Measurements from ENCODE around the gene HJURP.

HJURP gene

DNA sequence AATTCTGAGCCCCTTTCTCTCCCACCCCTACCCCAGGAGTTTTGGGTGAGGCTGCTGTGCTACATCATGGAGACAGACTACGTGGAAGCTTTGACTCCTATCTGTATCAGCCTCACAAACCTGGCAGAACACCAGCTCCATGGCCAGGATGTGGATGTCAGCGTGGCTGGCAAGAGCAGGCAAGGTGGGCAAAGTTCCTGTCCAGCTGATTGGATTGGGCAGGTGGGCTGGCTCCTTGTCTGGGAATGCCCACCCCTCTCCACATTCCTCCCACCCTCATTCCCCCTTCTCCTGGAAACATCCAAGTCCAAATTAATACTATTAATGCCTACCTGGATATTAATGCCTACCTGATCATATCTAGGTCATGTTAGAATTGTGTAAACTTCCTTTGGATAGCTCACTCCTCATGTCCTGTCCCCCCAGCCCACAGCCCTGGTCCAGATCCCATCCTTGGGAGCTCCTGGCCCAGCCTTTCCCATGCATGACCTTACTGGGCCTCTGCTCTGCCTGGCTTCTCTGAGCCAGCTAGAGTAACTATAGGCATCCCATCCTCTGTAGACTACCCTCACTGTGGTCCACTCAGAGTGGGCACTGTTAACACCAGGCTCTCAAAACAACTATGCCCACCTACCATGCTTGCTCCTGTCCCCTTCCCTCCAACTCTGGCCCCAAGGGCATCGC is 52.1 kb downstream of the HJURP start:
- Histone ChIP-seq H3K4me3 (ENCODE audit: low read depth, low read length) (no peak overlapping the region), H3K36me3 (no peaks in the 10 kb centered on the region), H3K27me3 (no peaks in the 10 kb centered on the region), H3K4me1 (no peaks in the 10 kb centered on the region), H3K9me3 (no peaks in the 10 kb centered on the region)
- TF ChIP-seq, protein P1, sequence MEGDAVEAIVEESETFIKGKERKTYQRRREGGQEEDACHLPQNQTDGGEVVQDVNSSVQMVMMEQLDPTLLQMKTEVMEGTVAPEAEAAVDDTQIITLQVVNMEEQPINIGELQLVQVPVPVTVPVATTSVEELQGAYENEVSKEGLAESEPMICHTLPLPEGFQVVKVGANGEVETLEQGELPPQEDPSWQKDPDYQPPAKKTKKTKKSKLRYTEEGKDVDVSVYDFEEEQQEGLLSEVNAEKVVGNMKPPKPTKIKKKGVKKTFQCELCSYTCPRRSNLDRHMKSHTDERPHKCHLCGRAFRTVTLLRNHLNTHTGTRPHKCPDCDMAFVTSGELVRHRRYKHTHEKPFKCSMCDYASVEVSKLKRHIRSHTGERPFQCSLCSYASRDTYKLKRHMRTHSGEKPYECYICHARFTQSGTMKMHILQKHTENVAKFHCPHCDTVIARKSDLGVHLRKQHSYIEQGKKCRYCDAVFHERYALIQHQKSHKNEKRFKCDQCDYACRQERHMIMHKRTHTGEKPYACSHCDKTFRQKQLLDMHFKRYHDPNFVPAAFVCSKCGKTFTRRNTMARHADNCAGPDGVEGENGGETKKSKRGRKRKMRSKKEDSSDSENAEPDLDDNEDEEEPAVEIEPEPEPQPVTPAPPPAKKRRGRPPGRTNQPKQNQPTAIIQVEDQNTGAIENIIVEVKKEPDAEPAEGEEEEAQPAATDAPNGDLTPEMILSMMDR (IDR thresholded peaks at IDR 0.05; ENCODE audit: low read depth, low read length) = no peak
- no peak for DNase-seq

DNA sequence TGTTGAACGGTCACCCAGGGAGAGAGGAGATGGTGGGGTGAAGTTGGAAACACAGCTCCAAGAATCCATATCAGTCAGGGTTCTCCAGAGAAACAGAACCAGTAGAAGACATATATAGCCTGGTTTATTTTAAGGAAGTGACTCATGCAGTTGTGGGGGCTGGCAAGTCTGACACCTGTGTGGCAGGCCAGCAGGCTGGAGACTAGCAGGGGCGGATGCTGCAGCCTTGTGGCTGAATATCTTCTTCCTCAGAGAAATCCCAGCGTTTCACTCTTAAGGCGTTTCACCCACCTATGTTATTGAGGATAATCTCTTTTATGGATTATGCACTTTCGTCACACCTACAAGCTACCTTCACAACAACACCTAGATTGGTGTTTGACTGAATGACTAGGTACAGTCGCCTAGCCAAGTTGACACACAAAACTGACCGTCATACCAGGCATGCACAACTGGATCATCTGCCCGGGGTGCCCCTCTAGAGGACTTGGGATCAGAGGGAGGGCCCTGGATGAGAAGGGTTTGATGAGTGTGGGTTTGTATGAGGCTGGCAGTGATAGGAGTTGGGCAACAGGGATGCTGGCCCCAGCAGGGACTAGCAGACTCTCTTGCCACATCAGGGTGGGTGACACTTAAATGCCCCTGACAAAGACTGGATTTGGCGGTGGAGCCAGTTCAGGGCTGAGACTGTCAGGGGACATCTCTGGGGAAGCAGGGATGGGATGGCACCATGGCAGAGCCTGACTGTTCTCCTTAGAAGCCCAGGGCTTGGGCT is 52.8 kb downstream of the HJURP start:
- no peak for DNase-seq
- H3K9me3 ChIP-seq = no peaks in the 10 kb centered on the region
- H3K4me3 ChIP-seq (ENCODE audit: low read depth, low read length) = no peak overlapping the region
- TF ChIP-seq, protein P1 (IDR thresholded peaks at IDR 0.05; ENCODE audit: low read depth, low read length) = no peak
- H3K36me3 ChIP-seq = no peaks in the 10 kb centered on the region
- H3K27me3 ChIP-seq = no peaks in the 10 kb centered on the region
- H3K4me1 ChIP-seq = no peaks in the 10 kb centered on the region

DNA sequence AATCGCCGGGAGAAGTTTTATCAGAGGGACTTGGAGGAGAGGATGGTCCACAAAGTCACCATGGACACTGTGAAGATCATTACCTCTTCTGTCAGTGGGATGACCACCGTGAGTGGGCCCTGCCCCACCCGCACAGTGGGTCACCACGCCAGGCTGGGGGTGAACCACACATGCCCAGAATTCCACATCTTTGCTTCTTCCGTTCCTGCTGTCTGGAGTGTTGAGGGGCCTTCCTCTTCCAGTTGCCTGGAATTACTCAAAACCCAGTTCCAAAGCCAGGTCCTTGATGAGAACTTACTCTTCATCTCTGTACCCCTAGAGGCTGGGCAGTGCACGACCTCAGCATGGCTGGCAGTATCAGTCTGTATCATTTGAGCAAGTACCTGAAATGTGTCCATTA is 54.1 kb downstream of the HJURP start:
- TF ChIP-seq, protein P1 (IDR thresholded peaks at IDR 0.05; ENCODE audit: low read depth, low read length) = no peak
- no peaks in the 10 kb centered on the region for H3K4me1 ChIP-seq
- no peak for DNase-seq
- H3K36me3 ChIP-seq = no peaks in the 10 kb centered on the region
- no peak overlapping the region for H3K4me3 ChIP-seq (ENCODE audit: low read depth, low read length)
- no peaks in the 10 kb centered on the region for H3K27me3 ChIP-seq
- no peaks in the 10 kb centered on the region for H3K9me3 ChIP-seq

DNA sequence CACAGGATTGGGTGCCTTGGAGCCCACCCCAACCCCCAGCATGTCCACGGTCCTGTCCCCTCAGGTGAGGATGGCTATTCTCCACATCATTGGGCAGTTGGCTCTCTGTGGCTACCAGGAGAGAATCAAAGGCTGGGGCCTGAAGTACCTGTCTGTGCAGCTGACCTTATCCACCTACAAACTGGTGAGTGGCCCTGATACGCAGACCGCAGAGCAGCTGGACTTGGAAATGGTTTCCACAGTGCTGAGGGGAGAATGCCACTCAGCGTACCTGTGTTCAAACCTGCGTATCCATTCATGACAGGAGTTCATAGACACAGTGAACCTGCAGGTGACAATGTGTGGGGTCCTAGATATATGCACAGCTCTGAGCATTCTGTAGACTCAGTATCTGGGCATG is 54.6 kb downstream of the HJURP start:
- Histone ChIP-seq H3K9me3 (no peaks in the 10 kb centered on the region), H3K36me3 (no peaks in the 10 kb centered on the region), H3K4me1 (no peaks in the 10 kb centered on the region), H3K4me3 (ENCODE audit: low read depth, low read length) (no peak overlapping the region), H3K27me3 (no peaks in the 10 kb centered on the region)
- no peak for DNase-seq
- TF ChIP-seq, protein P1 (IDR thresholded peaks at IDR 0.05; ENCODE audit: low read depth, low read length) = no peak

DNA sequence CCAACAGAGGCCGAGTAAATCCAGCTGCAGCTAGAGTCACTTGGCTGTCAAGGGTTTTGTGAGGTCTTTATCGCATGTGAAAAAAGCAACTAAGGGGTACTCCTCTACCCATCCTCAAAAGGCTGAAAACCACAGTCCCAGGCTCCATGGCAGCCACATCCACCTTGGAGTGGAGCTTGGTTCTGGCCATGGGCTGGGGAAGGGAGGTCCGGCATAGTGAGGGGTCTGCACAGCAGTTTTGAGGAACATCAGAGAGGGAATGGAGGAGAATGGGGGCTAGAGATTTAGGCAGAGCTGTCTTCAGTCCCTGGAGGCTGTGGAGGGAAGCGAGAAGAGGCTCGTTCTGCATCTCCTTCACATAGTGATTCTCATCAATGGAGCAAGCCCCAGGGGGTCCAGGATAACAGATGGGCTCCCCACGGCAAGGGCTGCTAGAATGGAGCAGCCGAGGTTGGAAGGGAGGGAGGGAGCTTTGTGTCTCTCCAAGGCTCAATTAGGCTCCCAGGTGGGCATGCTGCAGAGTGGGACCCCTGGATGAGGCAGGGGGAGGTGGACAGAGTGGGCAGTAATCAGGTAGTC is 55.2 kb downstream of the HJURP start:
- H3K4me3 ChIP-seq (ENCODE audit: low read depth, low read length) = no peak overlapping the region
- TF ChIP-seq, protein P1 (IDR thresholded peaks at IDR 0.05; ENCODE audit: low read depth, low read length) = no peak
- H3K4me1 ChIP-seq = no peaks in the 10 kb centered on the region
- no peaks in the 10 kb centered on the region for H3K36me3 ChIP-seq
- H3K27me3 ChIP-seq = no peaks in the 10 kb centered on the region
- H3K9me3 ChIP-seq = no peaks in the 10 kb centered on the region
- no peak for DNase-seq
